Heart left ventricle (tissue), 13 donors: Measurements from ENCODE around the gene SAMD10.

ENCODE experiments used
- POLR2A ChIP-seq, 2 donors: fragments of 450-650 bp; IDR thresholded peaks; one replicate each; pipeline ENCODE4 v1.6.1; 2017; ENCODE audit warnings: antibody characterized with exemption in 2 of 2, mild to moderate bottlenecking in 2 of 2, moderate library complexity in 2 of 2
- TF ChIP-seq, protein P1 (sequence below), 12 donors: fragments of 200-600 bp; sonication (generic) in 4 of 12; IDR thresholded peaks; one replicate each; pipeline versions ENCODE4 v1.5.0 to v1.8.0; 2018 to 2022; ENCODE audit warnings: antibody characterized with exemption in 12 of 12, mild to moderate bottlenecking in 5 of 12
- donor health status: ischemic (EF 13 %, LVEDD 7.1; RV severe dilation, severe dysfunction).
- donor health status: DM: no; HTN: yes; CAD: no.
- donor health status: DM: no; HTN: no; CAD: no.
- donor health status: ischemic (EF 25% LVEDD 6.9; RV normal size, moderate dysfunction).
- donor health status: ischemic (EF 25% LVEDD 5.7; RV mildly dilated, moderate dysfunction).
- donor health status: ischemic (EF 35%, LVEDD 5.7; RV mildly dilated, moderate dysfunction).
- donor health status: nonischemic (EF 11% LVEDD 7.7; RV severe dilation, severe dysfunction).
- donor health status: DM: yes; HTN: yes; CAD: no.
- donor health status: PGD.
- donor health status: ischemic (EF 29% LVEDD 5.4; RV normal size, mild dysfunction).
- donor health status: nonischemic (EF 23%, LVEDD 6.1; RV moderate dilation, normal function).

- TF ChIP-seq, protein P1, sequence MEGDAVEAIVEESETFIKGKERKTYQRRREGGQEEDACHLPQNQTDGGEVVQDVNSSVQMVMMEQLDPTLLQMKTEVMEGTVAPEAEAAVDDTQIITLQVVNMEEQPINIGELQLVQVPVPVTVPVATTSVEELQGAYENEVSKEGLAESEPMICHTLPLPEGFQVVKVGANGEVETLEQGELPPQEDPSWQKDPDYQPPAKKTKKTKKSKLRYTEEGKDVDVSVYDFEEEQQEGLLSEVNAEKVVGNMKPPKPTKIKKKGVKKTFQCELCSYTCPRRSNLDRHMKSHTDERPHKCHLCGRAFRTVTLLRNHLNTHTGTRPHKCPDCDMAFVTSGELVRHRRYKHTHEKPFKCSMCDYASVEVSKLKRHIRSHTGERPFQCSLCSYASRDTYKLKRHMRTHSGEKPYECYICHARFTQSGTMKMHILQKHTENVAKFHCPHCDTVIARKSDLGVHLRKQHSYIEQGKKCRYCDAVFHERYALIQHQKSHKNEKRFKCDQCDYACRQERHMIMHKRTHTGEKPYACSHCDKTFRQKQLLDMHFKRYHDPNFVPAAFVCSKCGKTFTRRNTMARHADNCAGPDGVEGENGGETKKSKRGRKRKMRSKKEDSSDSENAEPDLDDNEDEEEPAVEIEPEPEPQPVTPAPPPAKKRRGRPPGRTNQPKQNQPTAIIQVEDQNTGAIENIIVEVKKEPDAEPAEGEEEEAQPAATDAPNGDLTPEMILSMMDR (IDR thresholded peaks at IDR 0.05) = no peak
- TF ChIP-seq POLR2A (IDR thresholded peaks at IDR 0.05) = no peak
Measured at GRCh38 chr20:64022671-64023360, 43.4 kb upstream of the SAMD10 start.
